ENCODE data around the gene CCR6. TPM values are rescaled to one million over a fixed set of nuclear protein-coding genes. Genes with fewer than 3 reads are reported as not detected.

CCR6 gene
- total and polyA plus RNA-seq, 2 of the 13 experiments (the other 11 are each of a cell fraction or from before 2014, with no cell fraction given): 4.5 to 8.7 TPM

DNA sequence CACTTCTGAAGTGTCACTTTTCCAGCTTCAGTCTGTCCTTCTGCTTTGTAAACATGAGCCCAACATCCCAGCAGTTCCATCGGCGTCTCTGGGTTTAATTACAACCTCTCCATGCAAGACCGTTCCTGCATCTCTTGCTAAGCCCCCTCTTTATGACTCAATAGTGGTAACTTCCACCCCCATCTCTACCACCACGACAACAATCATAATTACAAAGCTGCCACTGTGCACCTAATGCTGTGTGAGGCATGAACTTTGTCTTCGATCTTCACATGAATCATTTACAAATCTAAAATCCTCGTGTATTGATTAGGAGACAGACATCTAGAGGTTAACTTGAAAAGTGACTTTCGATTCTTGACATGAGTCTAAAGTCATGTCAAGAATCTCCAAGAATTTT, 4.9 kb upstream of the CCR6 start:
- no peak for ATAC-seq

DNA sequence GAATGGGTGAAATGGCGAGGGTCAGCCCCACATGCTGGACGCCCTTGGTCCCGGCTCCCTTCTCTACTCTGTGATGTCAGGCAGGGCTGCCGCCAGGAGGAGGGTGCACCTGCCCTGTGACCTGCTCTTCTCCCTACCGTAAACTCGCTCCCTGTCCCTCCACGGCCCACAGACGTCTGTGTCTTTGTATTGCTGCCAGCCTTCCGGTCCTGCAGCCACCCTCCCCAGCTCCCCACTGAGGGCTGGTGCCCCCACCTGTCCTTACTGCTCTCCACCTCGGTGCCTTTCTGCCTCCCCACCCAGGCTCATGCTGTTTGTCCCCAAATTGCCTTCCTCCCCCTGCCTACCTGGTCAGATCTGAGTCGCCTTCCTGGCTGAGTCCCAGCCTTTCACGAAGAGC, 4.1 kb upstream of the CCR6 start:
- Histone ChIP-seq H3K36me3 (replicated peaks in 1 of 2; ENCODE audit: control insufficient read depth in 1 of 2, insufficient read depth in 2 of 2, low read length in 2 of 2) (no peaks in the 10 kb centered on the region), H2AFZ (ENCODE audit: low read length) (no peak overlapping the region), H3K27ac (ENCODE audit: extremely low read length, insufficient read depth, low read length) (no peak overlapping the region), H3K9me3 (ENCODE audit: low read length) (peaks cover 10% of the 10 kb centered on the region), H3K27me3 (ENCODE audit: control insufficient read depth in 1 of 2, insufficient read depth in 2 of 2, low read length in 2 of 2) (peaks cover 0 to 23% of the 10 kb centered on the region in 2 experiments; a peak in 4 of 5 replicates), H4K20me1 (ENCODE audit: insufficient read depth, low read length) (no peaks in the 10 kb centered on the region), H3K79me2 (ENCODE audit: insufficient read depth, low read length) (no peaks in the 10 kb centered on the region), H3K4me3 (replicated peaks in 1 of 3; ENCODE audit: insufficient read depth in 1 of 3, low read depth in 2 of 3, low read length in 3 of 3) (no peak overlapping the region), H3K9ac (ENCODE audit: insufficient read depth, low read depth, low read length) (no peak overlapping the region), H3K4me1 (ENCODE audit: insufficient read depth, low read length) (peaks cover 58% of the 10 kb centered on the region), H3K4me2 (ENCODE audit: low read depth, low read length) (no peak overlapping the region)
- WGBS (ENCODE audit: low lambda C conversion rate): 63% methylated on average over 12 of the region's 12 CpGs
- FAIRE-seq: no peak
- TF ChIP-seq, protein P1, sequence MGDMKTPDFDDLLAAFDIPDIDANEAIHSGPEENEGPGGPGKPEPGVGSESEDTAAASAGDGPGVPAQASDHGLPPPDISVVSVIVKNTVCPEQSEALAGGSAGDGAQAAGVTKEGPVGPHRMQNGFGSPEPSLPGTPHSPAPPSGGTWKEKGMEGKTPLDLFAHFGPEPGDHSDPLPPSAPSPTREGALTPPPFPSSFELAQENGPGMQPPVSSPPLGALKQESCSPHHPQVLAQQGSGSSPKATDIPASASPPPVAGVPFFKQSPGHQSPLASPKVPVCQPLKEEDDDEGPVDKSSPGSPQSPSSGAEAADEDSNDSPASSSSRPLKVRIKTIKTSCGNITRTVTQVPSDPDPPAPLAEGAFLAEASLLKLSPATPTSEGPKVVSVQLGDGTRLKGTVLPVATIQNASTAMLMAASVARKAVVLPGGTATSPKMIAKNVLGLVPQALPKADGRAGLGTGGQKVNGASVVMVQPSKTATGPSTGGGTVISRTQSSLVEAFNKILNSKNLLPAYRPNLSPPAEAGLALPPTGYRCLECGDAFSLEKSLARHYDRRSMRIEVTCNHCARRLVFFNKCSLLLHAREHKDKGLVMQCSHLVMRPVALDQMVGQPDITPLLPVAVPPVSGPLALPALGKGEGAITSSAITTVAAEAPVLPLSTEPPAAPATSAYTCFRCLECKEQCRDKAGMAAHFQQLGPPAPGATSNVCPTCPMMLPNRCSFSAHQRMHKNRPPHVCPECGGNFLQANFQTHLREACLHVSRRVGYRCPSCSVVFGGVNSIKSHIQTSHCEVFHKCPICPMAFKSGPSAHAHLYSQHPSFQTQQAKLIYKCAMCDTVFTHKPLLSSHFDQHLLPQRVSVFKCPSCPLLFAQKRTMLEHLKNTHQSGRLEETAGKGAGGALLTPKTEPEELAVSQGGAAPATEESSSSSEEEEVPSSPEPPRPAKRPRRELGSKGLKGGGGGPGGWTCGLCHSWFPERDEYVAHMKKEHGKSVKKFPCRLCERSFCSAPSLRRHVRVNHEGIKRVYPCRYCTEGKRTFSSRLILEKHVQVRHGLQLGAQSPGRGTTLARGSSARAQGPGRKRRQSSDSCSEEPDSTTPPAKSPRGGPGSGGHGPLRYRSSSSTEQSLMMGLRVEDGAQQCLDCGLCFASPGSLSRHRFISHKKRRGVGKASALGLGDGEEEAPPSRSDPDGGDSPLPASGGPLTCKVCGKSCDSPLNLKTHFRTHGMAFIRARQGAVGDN (CRISPR knock-in tag; IDR thresholded peaks at IDR 0.05): 0 out of 2 replicates have a peak, but pooled peaks have one; percentile 12
- no peak for TF ChIP-seq ZNF713 (CRISPR knock-in tag; IDR thresholded peaks at IDR 0.05)
- ChIA-PET CTCF (ENCODE audit: low intra/inter-chr PET ratio, low total read pairs) (interaction anchor here (2.4 kb wide), 1 partner anchor 22 kb away, joined by 28 read pairs; no protein-coding TSS in a partner anchor), POLR2A (no interaction called here)
- intact Hi-C loops (cut with micrococcal nuclease; ENCODE audit: unreplicated experiment) (loop anchor here (1.0 kb wide), 1 partner anchor 117 kb away; no protein-coding TSS in a partner anchor), in situ Hi-C loops (cut with HindIII; ENCODE audit: extremely low pct_ligation_motif_present, low pct_unique_long_range_greater_than_20kb) (no loop called here)
- no peak for DNase-seq (ENCODE audit: low spot score)
- BruUV-seq (replicated peaks): no TSS peak
- ATAC-seq: no peak

More for the DNA sequence above, 4.9 kb upstream of the CCR6 start:
- Histone ChIP-seq H3K9me3 (ENCODE audit: low read length) (peaks cover 10% of the 10 kb centered on the region), H3K27ac (ENCODE audit: extremely low read length, insufficient read depth, low read length) (no peak overlapping the region), H3K4me2 (ENCODE audit: low read depth, low read length) (no peak overlapping the region), H4K20me1 (ENCODE audit: insufficient read depth, low read length) (no peaks in the 10 kb centered on the region), H3K79me2 (ENCODE audit: insufficient read depth, low read length) (no peaks in the 10 kb centered on the region), H3K27me3 (ENCODE audit: control insufficient read depth in 1 of 2, insufficient read depth in 2 of 2, low read length in 2 of 2) (peaks cover 2 to 30% of the 10 kb centered on the region in 2 experiments; a peak in 4 of 5 replicates), H2AFZ (ENCODE audit: low read length) (no peak overlapping the region), H3K4me1 (ENCODE audit: insufficient read depth, low read length) (peaks cover 50% of the 10 kb centered on the region), H3K36me3 (replicated peaks in 1 of 2; ENCODE audit: control insufficient read depth in 1 of 2, insufficient read depth in 2 of 2, low read length in 2 of 2) (no peaks in the 10 kb centered on the region), H3K4me3 (replicated peaks in 1 of 3; ENCODE audit: insufficient read depth in 1 of 3, low read depth in 2 of 3, low read length in 3 of 3) (no peak overlapping the region), H3K9ac (ENCODE audit: insufficient read depth, low read depth, low read length) (no peak overlapping the region)
- intact Hi-C loops (cut with micrococcal nuclease; ENCODE audit: unreplicated experiment) (loop anchor here (1.0 kb wide), 1 partner anchor 116 kb away; no protein-coding TSS in a partner anchor), in situ Hi-C loops (cut with HindIII; ENCODE audit: extremely low pct_ligation_motif_present, low pct_unique_long_range_greater_than_20kb) (no loop called here)
- no TSS peak for BruUV-seq (replicated peaks)
- DNase-seq (ENCODE audit: low spot score) (no peak), FAIRE-seq (no peak)
- ChIA-PET CTCF (ENCODE audit: low intra/inter-chr PET ratio, low total read pairs) (no interaction called here), POLR2A (no interaction called here)
- 31% methylated on average over 7 of the region's 7 CpGs for WGBS (ENCODE audit: low lambda C conversion rate)
- TF ChIP-seq CREB1 (IDR thresholded peaks at IDR 0.05): no peak
- no peak for TF ChIP-seq CREB1 (CRISPR knock-in tag; IDR thresholded peaks at IDR 0.05)

All from HepG2 (cell line).